SK-N-SH treated with all-trans-retinoic acid at 6 μM for 48 hours (cell line): ENCODE results near the gene CDCA4.

Experiments
- ATAC-seq: fragments of 200-7000 bp; cut with Tn5 transposase; 3 replicates; pipeline ENCODE4 v1.9.1; 2020; ENCODE audit warnings: mild to moderate bottlenecking, moderate library complexity
- BACH2 ChIP-seq: fragments of 250-450 bp; sonication (Bioruptor Pico); IDR thresholded peaks from 2 replicates; pipeline ENCODE4 v1.9.0; 2021; ENCODE audit warnings: mild to moderate bottlenecking, borderline replicate concordance
- CSDC2 ChIP-seq: fragments of 250-450 bp; sonication (Bioruptor Pico); IDR thresholded peaks from 2 replicates; pipeline ENCODE4 v1.5.0; 2020; ENCODE audit warnings: mild to moderate bottlenecking, moderate library complexity
- CSRNP3 ChIP-seq: fragments of 250-450 bp; sonication (Bioruptor Pico); IDR thresholded peaks from 2 replicates; pipeline ENCODE4 v1.5.1; 2021; ENCODE audit warnings: mild to moderate bottlenecking, moderate library complexity
- ESRRG ChIP-seq: fragments of 250-450 bp; sonication (Bioruptor Pico); IDR thresholded peaks from 2 replicates; pipeline ENCODE4 v1.6.1; 2021; ENCODE audit warnings: mild to moderate bottlenecking
- GLIS3 ChIP-seq: fragments of 250-450 bp; sonication (Bioruptor Pico); IDR thresholded peaks from 2 replicates; pipeline ENCODE4 v1.5.0; 2020; ENCODE audit warnings: mild to moderate bottlenecking, moderate library complexity
- ISL1 ChIP-seq: fragments of 250-450 bp; sonication (Bioruptor Pico); IDR thresholded peaks from 2 replicates; pipeline ENCODE4 v2.1.2; 2022; ENCODE audit warnings: mild to moderate bottlenecking, moderate library complexity
- PATZ1 ChIP-seq: fragments of 250-450 bp; sonication (Bioruptor Pico); IDR thresholded peaks from 2 replicates; pipeline ENCODE4 v1.8.0; 2020; ENCODE audit warnings: mild to moderate bottlenecking, moderate library complexity, borderline replicate concordance
- POU6F1 ChIP-seq: fragments of 250-450 bp; sonication (Bioruptor Pico); IDR thresholded peaks from 2 replicates; pipeline ENCODE4 v1.8.0; 2021; ENCODE audit warnings: low read depth, mild to moderate bottlenecking, moderate library complexity, borderline replicate concordance
- PPARA ChIP-seq: fragments of 250-450 bp; sonication (Bioruptor Pico); IDR thresholded peaks from 2 replicates; pipeline ENCODE4 v1.5.0; 2020; ENCODE audit warnings: mild to moderate bottlenecking, borderline replicate concordance
- SNAI2 ChIP-seq: fragments of 250-450 bp; sonication (Bioruptor Pico); IDR thresholded peaks from 2 replicates; pipeline ENCODE4 v1.5.0; 2020; ENCODE audit warnings: mild to moderate bottlenecking, moderate library complexity
- TOX ChIP-seq: fragments of 250-450 bp; sonication (Bioruptor Pico); IDR thresholded peaks from 2 replicates; pipeline ENCODE4 v1.8.0; 2021; ENCODE audit warnings: mild to moderate bottlenecking, moderate library complexity, borderline replicate concordance
- TSHZ2 ChIP-seq: fragments of 250-450 bp; sonication (Bioruptor Pico); IDR thresholded peaks from 2 replicates; pipeline ENCODE4 v1.5.0; 2020; ENCODE audit warnings: mild to moderate bottlenecking, moderate library complexity
- ZC3H10 ChIP-seq: fragments of 250-450 bp; sonication (Bioruptor Pico); IDR thresholded peaks from 2 replicates; pipeline ENCODE4 v1.5.1; 2021; ENCODE audit warnings: mild to moderate bottlenecking, moderate library complexity
- ZFP30 ChIP-seq: fragments of 450-650 bp; formaldehyde crosslinking; IDR thresholded peaks from 2 replicates; pipeline ENCODE4 v1.5.0; 2022; ENCODE audit warnings: mild to moderate bottlenecking, moderate library complexity
- ZNF565 ChIP-seq: fragments of 450-650 bp; formaldehyde crosslinking; conservative IDR thresholded peaks from 2 replicates; pipeline ENCODE4 v1.5.0; 2020; ENCODE audit warnings: low read depth, mild to moderate bottlenecking, moderate library complexity
- ZNF70 ChIP-seq: fragments of 450-650 bp; formaldehyde crosslinking; IDR thresholded peaks from 2 replicates; pipeline ENCODE4 v1.5.0; 2020; ENCODE audit warnings: mild to moderate bottlenecking, moderate library complexity
- ZNF8 ChIP-seq: fragments of 450-650 bp; formaldehyde crosslinking; IDR thresholded peaks from 2 replicates; pipeline ENCODE4 v1.5.0; 2020; ENCODE audit warnings: mild to moderate bottlenecking, moderate library complexity

Gene CDCA4

GRCh38 chr14:104985675-104986486, 35.0 kb downstream of the CDCA4 start, which contains the start of gene CLBA1 (continued):
- TF ChIP-seq PATZ1 (no peak), TOX (CRISPR knock-in tag) (no peak), SNAI2 (CRISPR knock-in tag) (no peak), ZNF70 (CRISPR knock-in tag) (no peak), CSDC2 (CRISPR knock-in tag) (no peak), ZNF565 (CRISPR knock-in tag) (no peak), BACH2 (CRISPR knock-in tag) (no peak), TSHZ2 (CRISPR knock-in tag) (no peak), ZNF8 (CRISPR knock-in tag) (no peak), PPARA (CRISPR knock-in tag) (no peak)

GRCh38 chr14:104984056-104984894, 36.6 kb downstream of the CDCA4 start:
- no peak for ATAC-seq

More at GRCh38 chr14:104984056-104984894, 36.6 kb downstream of the CDCA4 start:
- TF ChIP-seq ZFP30 (CRISPR knock-in tag), result no peak
- TF ChIP-seq GLIS3 (CRISPR knock-in tag), result no peak
- no peak for TF ChIP-seq ZNF8 (CRISPR knock-in tag)
- no peak for TF ChIP-seq ISL1 (CRISPR knock-in tag)
- no peak for TF ChIP-seq TOX (CRISPR knock-in tag)
- TF ChIP-seq TSHZ2 (CRISPR knock-in tag), result no peak
- no peak for TF ChIP-seq CSRNP3 (CRISPR knock-in tag)
- no peak for TF ChIP-seq ZC3H10 (CRISPR knock-in tag)
- TF ChIP-seq PPARA (CRISPR knock-in tag), result no peak
- TF ChIP-seq PATZ1, result no peak
- no peak for TF ChIP-seq BACH2 (CRISPR knock-in tag)
- TF ChIP-seq ESRRG (CRISPR knock-in tag), result no peak
- TF ChIP-seq POU6F1 (CRISPR knock-in tag), result no peak
